Caco-2 (cell line): ENCODE data around the gene PUM1. TPM values are rescaled to one million over a fixed set of nuclear protein-coding genes. Genes with fewer than 3 reads are reported as not detected.

Experiments used
- BruUV-seq: library from RNA; stranded (reverse); fragments of 400-500 nt; replicated peaks from 2 replicates; lab custom pipeline; 2021; lab: Mats Ljungman, UMichigan
- CTCF ChIA-PET: fragments of 300-600 bp; sonication (Branson Sonifier 250); formaldehyde crosslinking; loops from one replicate; lab custom pipeline; 2022; ENCODE audit warnings: antibody characterized with exemption; lab: Charles Lee
- POLR2A ChIA-PET: fragments of 300-600 bp; sonication (Branson Sonifier 250); formaldehyde crosslinking; loops from one replicate; lab custom pipeline; 2022; ENCODE audit warnings: antibody characterized with exemption; lab: Charles Lee
- DNase-seq, 2 experiments: peaks; one replicate each; pipeline versions ENCODE4 v3.0.0 to v3.0.0-alpha.2; 2020 to 2022
- H3K27me3 ChIP-seq: replicated peaks from 2 replicates; pipeline ENCODE4 v1.6.0; 2011; ENCODE audit warnings: low read length; ENCODE audit not compliant: control insufficient read depth, insufficient read depth
- H3K36me3 ChIP-seq: 2 replicates; pipeline ENCODE4 v1.5.1; 2011; ENCODE audit warnings: low read length; ENCODE audit not compliant: control insufficient read depth, insufficient read depth
- H3K4me1 ChIP-seq: fragments of 250-450 bp; sonication (Bioruptor Pico); 2 replicates; pipeline ENCODE4 v1.5.1; 2020; ENCODE audit warnings: mild to moderate bottlenecking
- H3K4me3 ChIP-seq: 2 replicates; pipeline ENCODE4 v1.5.1; 2011; ENCODE audit warnings: low read depth, mild to moderate bottlenecking, control low read depth, low read length
- H3K9me3 ChIP-seq: fragments of 250-450 bp; sonication (Bioruptor Pico); 2 replicates; pipeline ENCODE4 v1.5.1; 2020; ENCODE audit warnings: mild to moderate bottlenecking, moderate library complexity
- H3K27ac Mint-ChIP-seq: one replicate; pipeline ENCODE4 v1.8.0; 2022; ENCODE audit warnings: mixed read lengths; ENCODE audit not compliant: unreplicated experiment
- H3K27me3 Mint-ChIP-seq: one replicate; pipeline ENCODE4 v1.8.0; 2022; ENCODE audit warnings: mixed read lengths; ENCODE audit not compliant: insufficient read depth, unreplicated experiment
- H3K36me3 Mint-ChIP-seq: one replicate; pipeline ENCODE4 v1.8.0; 2022; ENCODE audit warnings: mild to moderate bottlenecking, mixed read lengths; ENCODE audit not compliant: insufficient read depth, unreplicated experiment
- H3K4me1 Mint-ChIP-seq: one replicate; pipeline ENCODE4 v1.8.0; 2022; ENCODE audit warnings: low read depth, mixed read lengths; ENCODE audit not compliant: unreplicated experiment
- H3K4me3 Mint-ChIP-seq: one replicate; pipeline ENCODE4 v1.8.0; 2022; ENCODE audit warnings: mild to moderate bottlenecking, moderate library complexity, mixed read lengths; ENCODE audit not compliant: unreplicated experiment
- H3K9me3 Mint-ChIP-seq: one replicate; pipeline ENCODE4 v1.8.0; 2022; ENCODE audit warnings: mixed read lengths; ENCODE audit not compliant: unreplicated experiment
- CTCF ChIP-seq, 2 experiments: fragments of 200-600 bp in 1 of 2; IDR thresholded peaks; 1 replicate in 1 of 2; 2 replicates in 1 of 2; pipeline versions ENCODE4 v1.5.1 to v1.8.0; 2011 to 2022; ENCODE audit warnings: antibody characterized with exemption in 1 of 2, control low read depth in 1 of 2, inconsistent platforms in 1 of 2, low read depth in 1 of 2, low read length in 1 of 2, mild to moderate bottlenecking in 1 of 2, moderate library complexity in 1 of 2; ENCODE audit not compliant: insufficient read depth in 1 of 2, severe bottlenecking in 1 of 2, unreplicated experiment in 1 of 2
- intact Hi-C: fragments of 100-400 bp; cut with micrococcal nuclease; formaldehyde crosslinking; loops from one replicate; pipeline ENCODE4 v1.10.0; 2022; ENCODE audit not compliant: unreplicated experiment
- total RNA-seq: library from RNA; stranded (reverse); gene quantifications from 2 replicates; pipeline ENCODE4 v1.2.3, GENCODE V29; 2022

The PUM1 gene
- total RNA-seq, 1 experiment from 2014 or later, result 93.7 TPM

GRCh38 chr1:31031330-31032143, 34.0 kb downstream of the PUM1 start:
- ChIA-PET POLR2A (no interaction called here), CTCF (no interaction called here)
- H3K4me3 ChIP-seq, result no peak overlapping the region
- Mint-ChIP-seq H3K4me3 (no peak overlapping the region), H3K9me3 (no peaks in the 10 kb centered on the region), H3K36me3 (peaks cover 34% of the 10 kb centered on the region), H3K27me3 (no peaks in the 10 kb centered on the region), H3K27ac (peak overlapping the region; percentile 1), H3K4me1 (peaks cover 8% of the 10 kb centered on the region)
- no peaks in the 10 kb centered on the region for H3K36me3 ChIP-seq
- peaks cover 2% of the 10 kb centered on the region; the same call in 1 of the 2 replicates for H3K4me1 ChIP-seq
- no TSS peak for BruUV-seq
- H3K9me3 ChIP-seq, result no peaks in the 10 kb centered on the region
- H3K27me3 ChIP-seq, result no peaks in the 10 kb centered on the region
- TF ChIP-seq CTCF (IDR thresholded peaks at IDR 0.05; ENCODE audit: insufficient read depth in 1 of 2, low read depth in 1 of 2, low read length in 1 of 2, severe bottlenecking in 1 of 2, unreplicated experiment in 1 of 2), result no peak
- intact Hi-C loops, result no loop called here
- no peak for DNase-seq

- TF ChIP-seq CTCF (IDR thresholded peaks at IDR 0.05; ENCODE audit: insufficient read depth in 1 of 2, low read depth in 1 of 2, low read length in 1 of 2, severe bottlenecking in 1 of 2, unreplicated experiment in 1 of 2), result no peak
- ChIA-PET CTCF (no interaction called here), POLR2A (no interaction called here)
- Histone ChIP-seq H3K27me3 (no peaks in the 10 kb centered on the region), H3K4me3 (no peak overlapping the region), H3K36me3 (no peaks in the 10 kb centered on the region), H3K4me1 (peaks cover 13% of the 10 kb centered on the region), H3K9me3 (no peaks in the 10 kb centered on the region)
- BruUV-seq, result no TSS peak
- Mint-ChIP-seq H3K9me3 (no peaks in the 10 kb centered on the region), H3K36me3 (peaks cover 45% of the 10 kb centered on the region), H3K4me1 (peaks cover 8% of the 10 kb centered on the region), H3K27ac (no peak overlapping the region), H3K4me3 (no peak overlapping the region), H3K27me3 (no peaks in the 10 kb centered on the region)
- DNase-seq, result no peak
- intact Hi-C loops, result no loop called here
Observed at GRCh38 chr1:31029026-31029425, 36.5 kb downstream of the PUM1 start.

GRCh38 chr1:31027693-31028526, 37.6 kb downstream of the PUM1 start:
- peaks cover 46% of the 10 kb centered on the region for H3K36me3 Mint-ChIP-seq
- no peaks in the 10 kb centered on the region for H3K9me3 ChIP-seq
- DNase-seq, result no peak
- no peak overlapping the region for H3K4me3 Mint-ChIP-seq
- TF ChIP-seq CTCF (IDR thresholded peaks at IDR 0.05; ENCODE audit: insufficient read depth in 1 of 2, low read depth in 1 of 2, low read length in 1 of 2, severe bottlenecking in 1 of 2, unreplicated experiment in 1 of 2), result no peak
- H3K4me3 ChIP-seq, result no peak overlapping the region
- BruUV-seq, result no TSS peak
- no peaks in the 10 kb centered on the region for H3K27me3 Mint-ChIP-seq
- ChIA-PET CTCF (no interaction called here), POLR2A (no interaction called here)
- no peak overlapping the region for H3K27ac Mint-ChIP-seq
- no peaks in the 10 kb centered on the region for H3K36me3 ChIP-seq
- H3K9me3 Mint-ChIP-seq, result no peaks in the 10 kb centered on the region
- H3K4me1 Mint-ChIP-seq, result peaks cover 8% of the 10 kb centered on the region
- intact Hi-C loops, result no loop called here
- no peaks in the 10 kb centered on the region for H3K27me3 ChIP-seq
- H3K4me1 ChIP-seq, result peaks cover 13% of the 10 kb centered on the region
